Esophagus squamous epithelium (tissue), 5 donors: ENCODE measurements around the gene MSANTD3. TPM values are rescaled to one million over a fixed set of nuclear protein-coding genes. Genes with fewer than 3 reads are reported as not detected.

Experiments used
- DNase-seq: peaks from one replicate; lab custom pipeline; 2025; lab: John Stamatoyannopoulos, UW
- H3K27ac ChIP-seq, 4 donors: fragments of 200-600 bp; sonication (generic); one replicate each; pipeline ENCODE4 v1.5.1; 2016 to 2019; ENCODE audit warnings: mild to moderate bottlenecking in 1 of 4
- H3K27me3 ChIP-seq, 4 donors: fragments of 200-600 bp; sonication (generic); 1 replicate in 3 of 4; 2 replicates in 1 of 4; pipeline versions ENCODE4 v1.5.1 to v1.6.0; 2017 to 2021; ENCODE audit warnings: antibody characterized with exemption in 1 of 4
- H3K36me3 ChIP-seq, 3 donors: fragments of 200-600 bp; sonication (generic); one replicate each; pipeline ENCODE4 v1.5.1; 2016 to 2019
- H3K4me1 ChIP-seq, 3 donors: fragments of 200-600 bp; sonication (generic); one replicate each; pipeline ENCODE4 v1.5.1; 2017 to 2019
- H3K4me3 ChIP-seq, 4 donors: fragments of 200-600 bp; sonication (generic); 1 replicate in 3 of 4; 2 replicates in 1 of 4; pipeline ENCODE4 v1.5.1; 2016 to 2019; ENCODE audit warnings: mild to moderate bottlenecking in 2 of 4, moderate library complexity in 1 of 4
- H3K9me3 ChIP-seq, 3 donors: fragments of 200-600 bp; sonication (generic); one replicate each; pipeline ENCODE4 v1.5.1; 2016 to 2019
- POLR2A ChIP-seq, 4 donors: fragments of 450-650 bp; IDR thresholded peaks; one replicate each; pipeline ENCODE4 v1.6.1; 2017; ENCODE audit warnings: antibody characterized with exemption in 4 of 4, mild to moderate bottlenecking in 4 of 4, moderate library complexity in 3 of 4
- WGBS, 2 donors: methylation state at CpG; one replicate each; pipeline ENCODE4 v1.1.5; 2018; 5-methylcytosine and 5-hydroxymethylcytosine counted together
- intact Hi-C: fragments of 100-400 bp; cut with DNase I; formaldehyde crosslinking; loops from one replicate; pipeline ENCODE4 v1.15.0; 2022
- total RNA-seq, 4 donors: library from RNA; depleted of rRNA; stranded (reverse); fragments of >200 nt; gene quantifications; one replicate each; pipeline ENCODE4 v1.1.0, GENCODE V29; 2016
- TF ChIP-seq, protein P1 (sequence below), 6 experiments: fragments of 450-650 bp in 4 of 6; fragments of 200-600 bp in 2 of 6; sonication (generic) in 2 of 6; IDR thresholded peaks; one replicate each; pipeline ENCODE4 v1.5.1; 2016 to 2019; ENCODE audit warnings: antibody characterized with exemption in 6 of 6, mild to moderate bottlenecking in 4 of 6, moderate library complexity in 4 of 6
- donor health status: DM: yes; HTN: yes; CAD: no.

MSANTD3 gene
- total RNA-seq, 4 donors from 2014 or later: 14.9 to 24.2 (median 18.1) TPM

DNA sequence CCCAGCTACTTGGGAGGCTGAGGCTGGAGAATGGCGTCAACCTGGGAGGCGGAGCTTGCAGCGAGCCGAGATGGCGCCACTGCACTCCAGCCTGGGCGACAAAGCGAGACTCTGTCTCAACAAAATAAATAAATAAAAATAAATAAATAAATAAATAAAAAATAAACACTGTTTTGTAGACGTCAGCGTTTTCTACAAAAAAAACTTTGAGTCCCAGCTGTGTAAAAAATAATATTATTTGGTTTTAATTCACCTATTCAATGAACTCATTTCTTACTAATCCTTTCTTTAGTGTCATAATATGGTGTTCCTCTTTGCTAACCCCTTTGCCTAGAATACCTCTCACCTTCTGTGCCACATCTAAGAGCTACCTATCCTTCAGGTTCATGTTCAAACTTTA lies 30.2 kb upstream of the MSANTD3 start:
- Histone ChIP-seq H3K4me1 (no peaks in the 10 kb centered on the region), H3K27me3 (no peaks in the 10 kb centered on the region), H3K9me3 (no peaks in the 10 kb centered on the region), H3K36me3 (no peaks in the 10 kb centered on the region), H3K4me3 (no peak overlapping the region), H3K27ac (no peak overlapping the region)
- no peak for DNase-seq
- WGBS, 2 donors: 95 to 97% methylated on average over 9 of the region's 9 CpGs
- no peak for TF ChIP-seq POLR2A (IDR thresholded peaks at IDR 0.05)
- TF ChIP-seq, protein P1, sequence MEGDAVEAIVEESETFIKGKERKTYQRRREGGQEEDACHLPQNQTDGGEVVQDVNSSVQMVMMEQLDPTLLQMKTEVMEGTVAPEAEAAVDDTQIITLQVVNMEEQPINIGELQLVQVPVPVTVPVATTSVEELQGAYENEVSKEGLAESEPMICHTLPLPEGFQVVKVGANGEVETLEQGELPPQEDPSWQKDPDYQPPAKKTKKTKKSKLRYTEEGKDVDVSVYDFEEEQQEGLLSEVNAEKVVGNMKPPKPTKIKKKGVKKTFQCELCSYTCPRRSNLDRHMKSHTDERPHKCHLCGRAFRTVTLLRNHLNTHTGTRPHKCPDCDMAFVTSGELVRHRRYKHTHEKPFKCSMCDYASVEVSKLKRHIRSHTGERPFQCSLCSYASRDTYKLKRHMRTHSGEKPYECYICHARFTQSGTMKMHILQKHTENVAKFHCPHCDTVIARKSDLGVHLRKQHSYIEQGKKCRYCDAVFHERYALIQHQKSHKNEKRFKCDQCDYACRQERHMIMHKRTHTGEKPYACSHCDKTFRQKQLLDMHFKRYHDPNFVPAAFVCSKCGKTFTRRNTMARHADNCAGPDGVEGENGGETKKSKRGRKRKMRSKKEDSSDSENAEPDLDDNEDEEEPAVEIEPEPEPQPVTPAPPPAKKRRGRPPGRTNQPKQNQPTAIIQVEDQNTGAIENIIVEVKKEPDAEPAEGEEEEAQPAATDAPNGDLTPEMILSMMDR (IDR thresholded peaks at IDR 0.05): no peak
- intact Hi-C loops: no loop called here

- TF ChIP-seq POLR2A (IDR thresholded peaks at IDR 0.05): no peak
- TF ChIP-seq, protein P1 (IDR thresholded peaks at IDR 0.05): no peak
- intact Hi-C loops: no loop called here
- WGBS, 2 donors: 71 to 80% methylated on average over 3 of the region's 3 CpGs
Observed at GRCh38 chr9:100397529-100398266, 29.2 kb upstream of the MSANTD3 start.

DNA sequence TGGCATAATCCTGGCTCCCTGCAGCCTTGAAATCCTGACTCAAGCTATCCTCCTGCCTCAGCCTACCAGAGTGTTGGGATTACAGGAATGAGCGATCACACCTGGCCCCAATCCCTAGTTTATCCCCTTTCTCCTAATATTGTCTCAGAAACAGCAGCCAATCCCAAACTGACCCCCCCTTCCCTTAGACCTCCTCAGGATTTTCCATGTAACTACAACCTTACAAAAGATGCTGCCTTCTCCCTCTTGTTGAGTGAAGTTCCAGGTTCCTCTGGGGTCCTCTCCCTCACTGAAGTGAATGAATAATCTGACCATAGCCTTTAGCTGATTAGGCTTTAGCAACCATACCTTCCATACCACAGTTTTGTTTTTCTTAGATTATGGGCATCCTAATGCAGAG lies 25.9 kb upstream of the MSANTD3 start:
- Histone ChIP-seq H3K36me3 (no peaks in the 10 kb centered on the region), H3K9me3 (no peaks in the 10 kb centered on the region), H3K27me3 (peaks cover 0 to 13% (median 0%) of the 10 kb centered on the region in 4 donors), H3K4me3 (no peak overlapping the region), H3K4me1 (no peaks in the 10 kb centered on the region), H3K27ac (no peak overlapping the region)
- WGBS, 2 donors: 82 to 93% methylated on average over 1 of the region's 1 CpG
- TF ChIP-seq, protein P1 (IDR thresholded peaks at IDR 0.05): no peak
- no peak for TF ChIP-seq POLR2A (IDR thresholded peaks at IDR 0.05)
- no peak for DNase-seq
- intact Hi-C loops: no loop called here

More at GRCh38 chr9:100397529-100398266, 29.2 kb upstream of the MSANTD3 start:
- no peak overlapping the region for H3K27ac ChIP-seq
- H3K9me3 ChIP-seq: no peaks in the 10 kb centered on the region
- H3K27me3 ChIP-seq: peaks cover 0 to under 1% (median 0%) of the 10 kb centered on the region in 4 donors
- H3K4me1 ChIP-seq: no peaks in the 10 kb centered on the region
- H3K4me3 ChIP-seq: no peak overlapping the region
- DNase-seq: no peak
- no peaks in the 10 kb centered on the region for H3K36me3 ChIP-seq

- peaks cover 0 to 10% (median 0%) of the 10 kb centered on the region in 3 donors for H3K4me1 ChIP-seq
- H3K4me3 ChIP-seq: no peak overlapping the region
- DNase-seq: no peak
- no peaks in the 10 kb centered on the region for H3K9me3 ChIP-seq
- TF ChIP-seq, protein P1 (IDR thresholded peaks at IDR 0.05): no peak
- no peak for TF ChIP-seq POLR2A (IDR thresholded peaks at IDR 0.05)
- H3K27ac ChIP-seq: no peak overlapping the region
- intact Hi-C loops: no loop called here
- H3K36me3 ChIP-seq: no peaks in the 10 kb centered on the region
- 100% methylated on average over 1 of the region's 1 CpG for WGBS, 2 donors
- peaks cover 0 to 22% (median 0%) of the 10 kb centered on the region in 4 donors for H3K27me3 ChIP-seq
Observed at GRCh38 chr9:100406962-100407361, 20.0 kb upstream of the MSANTD3 start.

DNA sequence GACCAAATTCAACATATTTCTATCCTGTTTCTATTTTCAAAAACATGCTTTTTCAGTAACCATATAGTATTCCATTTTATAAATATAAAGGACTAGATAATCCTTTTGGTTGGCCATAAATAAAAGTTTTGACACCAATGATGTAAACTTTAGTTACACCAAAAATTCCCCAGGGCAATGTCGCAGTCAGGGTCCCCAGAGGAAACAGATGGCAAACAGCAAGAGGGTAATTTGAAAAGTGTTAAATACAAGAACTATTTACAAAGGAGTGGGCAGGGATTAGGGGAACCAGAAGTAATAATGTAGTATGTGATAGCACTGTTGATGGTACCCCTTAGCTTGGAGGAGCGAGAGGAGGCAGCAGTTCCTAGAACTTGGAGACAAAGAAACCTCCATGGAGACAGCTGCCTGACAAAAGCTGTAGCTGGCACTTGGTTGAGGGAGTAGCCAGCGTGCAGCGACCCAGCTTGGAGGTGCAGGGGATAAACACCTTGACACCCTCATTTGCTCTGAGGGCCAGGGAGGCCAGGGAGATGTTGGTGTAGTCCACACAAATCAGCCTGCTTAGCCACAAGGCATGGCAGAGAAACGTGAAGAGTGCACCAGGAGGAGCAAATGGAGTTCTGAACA lies 18.3 kb upstream of the MSANTD3 start:
- no peaks in the 10 kb centered on the region for H3K9me3 ChIP-seq
- intact Hi-C loops: no loop called here
- no peaks in the 10 kb centered on the region for H3K36me3 ChIP-seq
- WGBS, 2 donors: 48 to 52% methylated on average over 5 of the region's 5 CpGs
- H3K4me1 ChIP-seq: peaks cover 0 to 13% (median 0%) of the 10 kb centered on the region in 3 donors
- H3K4me3 ChIP-seq: no peak overlapping the region
- TF ChIP-seq POLR2A (IDR thresholded peaks at IDR 0.05): no peak
- H3K27ac ChIP-seq: no peak overlapping the region
- peaks cover 0 to 15% (median 0%) of the 10 kb centered on the region in 4 donors for H3K27me3 ChIP-seq
- DNase-seq: no peak
